Measurements from ENCODE around the gene GRIA4.
"Not testable (repeated sequence)": the region's sequence is repeated elsewhere in the genome, so short reads cannot be mapped to it uniquely, and the experiment has no call there.

The GRIA4 gene

DNA sequence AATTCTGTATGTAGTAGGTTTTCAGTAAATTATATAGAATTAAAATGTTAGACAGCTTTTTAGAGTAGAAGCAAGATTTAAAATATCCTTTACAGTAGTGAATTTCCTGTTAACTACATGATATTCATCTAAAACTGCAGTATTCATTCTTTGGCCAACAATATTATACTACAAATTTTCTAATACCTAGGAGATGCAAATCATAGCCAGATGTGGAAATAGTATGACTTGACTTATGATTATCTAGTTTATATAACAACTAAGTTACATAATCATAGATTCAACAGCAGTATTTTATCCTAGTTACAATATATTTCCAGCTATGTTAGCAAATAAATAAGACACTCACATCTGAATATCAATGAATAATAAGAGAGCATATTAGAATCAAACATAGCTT, 249.0 kb downstream of the GRIA4 start:
- DNase-seq (ENCODE audit: low read depth, low spot score): no peak

DNA sequence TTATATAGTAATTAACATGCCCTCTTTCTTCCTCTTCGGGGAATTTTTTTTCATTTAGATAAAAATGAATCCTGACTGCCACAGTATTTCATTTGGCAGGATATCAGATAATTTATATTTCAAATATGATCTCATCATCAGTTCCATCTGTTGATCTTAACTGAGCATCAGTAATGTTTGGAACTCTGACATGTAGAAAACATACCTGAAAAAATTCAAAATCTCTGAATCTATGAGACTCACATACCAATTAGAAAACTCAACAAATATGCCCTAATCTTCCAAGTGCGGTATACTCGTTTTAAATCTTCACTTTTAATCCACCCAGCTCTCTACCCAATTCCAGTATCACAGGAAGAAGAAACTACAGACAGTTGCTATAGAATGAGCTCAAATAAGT, 250.2 kb downstream of the GRIA4 start:
- DNase-seq (ENCODE audit: low read depth, low spot score): no peak

DNA sequence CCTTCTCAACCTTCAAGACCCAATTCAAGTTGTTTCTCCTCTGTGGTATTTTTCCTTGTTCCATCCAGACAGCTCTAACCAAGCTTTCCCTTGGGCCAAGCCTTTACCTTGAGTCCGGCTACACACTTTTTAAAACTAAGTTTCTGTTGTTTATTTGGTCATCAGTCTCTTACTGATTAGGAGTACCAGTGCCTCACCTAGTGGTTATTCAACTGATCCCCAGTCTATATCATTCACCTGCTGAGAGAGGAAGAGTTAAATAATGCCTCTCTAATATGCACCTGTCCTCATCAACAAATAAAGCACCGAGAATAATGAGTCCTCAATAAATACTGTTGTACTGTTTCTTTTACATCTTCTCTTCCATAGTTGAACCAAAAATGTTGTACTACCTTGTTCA, 251.4 kb downstream of the GRIA4 start:
- DNase-seq (ENCODE audit: low read depth, low spot score): no peak

DNA sequence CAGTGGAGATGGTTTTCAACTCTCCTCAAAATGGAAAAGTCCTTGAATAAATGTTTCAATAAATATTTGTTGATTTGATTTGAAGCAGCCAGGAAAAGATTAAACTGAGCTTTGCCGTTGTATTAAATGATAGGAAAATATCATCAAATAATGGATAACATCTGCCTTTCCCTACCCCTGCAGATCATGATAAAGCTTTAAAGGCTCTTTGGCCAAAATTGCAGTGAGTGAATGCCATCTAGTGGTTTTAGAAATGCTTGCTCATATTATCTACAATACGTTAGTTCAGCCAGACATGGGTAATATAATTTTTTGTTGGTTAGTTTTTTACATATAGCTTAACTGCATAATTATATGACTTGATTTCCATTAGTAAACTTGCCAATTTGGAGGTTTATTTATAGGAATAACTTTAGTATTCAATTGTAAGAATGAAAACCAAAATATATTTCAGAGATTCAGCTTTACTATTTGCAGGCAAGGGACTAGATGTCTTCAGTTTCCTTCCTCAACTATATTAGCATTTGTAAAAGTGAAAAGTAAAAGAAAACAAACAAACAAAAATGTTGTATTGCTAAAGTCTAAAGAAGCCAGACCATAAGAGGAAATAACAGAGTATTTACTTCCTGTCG, 253.0 kb downstream of the GRIA4 start:
- DNase-seq (ENCODE audit: low read depth, low spot score): peak; percentile 51

DNA sequence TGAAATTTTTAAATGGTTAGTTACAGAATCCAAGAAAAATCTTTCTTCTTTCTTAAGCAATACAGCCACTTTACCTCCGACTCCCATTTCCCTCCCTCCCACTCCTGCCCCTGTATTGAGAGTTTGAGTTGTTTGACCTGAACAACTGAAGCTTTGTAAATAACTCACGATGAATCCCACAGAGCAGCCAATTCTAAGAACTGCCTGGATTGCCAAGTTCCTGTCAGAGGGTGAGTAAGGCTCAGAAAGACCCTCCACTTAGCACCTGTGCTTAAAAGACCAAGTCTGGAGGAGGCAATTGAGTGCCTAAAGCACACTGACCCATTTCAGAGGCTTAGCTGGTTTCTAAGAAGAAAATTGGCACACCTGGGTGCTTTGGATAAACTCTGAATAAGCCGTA, 253.7 kb downstream of the GRIA4 start:
- no peak for DNase-seq (ENCODE audit: low read depth, low spot score)

DNA sequence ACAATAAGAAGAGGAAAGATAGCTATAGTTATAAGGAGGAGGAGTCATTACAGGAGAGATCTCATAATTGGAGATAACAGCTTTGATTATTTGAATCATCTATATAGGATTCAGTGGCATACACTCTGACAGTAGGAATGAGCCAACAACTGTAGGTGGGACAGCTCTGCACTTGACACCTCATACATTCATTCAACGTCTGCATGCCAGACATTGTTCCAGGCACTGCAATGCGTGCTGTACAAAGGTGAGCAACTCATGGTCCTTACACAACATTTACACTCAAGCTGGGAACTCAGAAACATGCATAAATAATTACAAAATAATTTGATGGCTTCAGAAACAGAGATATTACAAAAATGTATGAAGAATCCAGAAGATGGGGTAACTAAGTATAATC, 257.9 kb downstream of the GRIA4 start:
- no peak for DNase-seq (ENCODE audit: low read depth, low spot score)

DNA sequence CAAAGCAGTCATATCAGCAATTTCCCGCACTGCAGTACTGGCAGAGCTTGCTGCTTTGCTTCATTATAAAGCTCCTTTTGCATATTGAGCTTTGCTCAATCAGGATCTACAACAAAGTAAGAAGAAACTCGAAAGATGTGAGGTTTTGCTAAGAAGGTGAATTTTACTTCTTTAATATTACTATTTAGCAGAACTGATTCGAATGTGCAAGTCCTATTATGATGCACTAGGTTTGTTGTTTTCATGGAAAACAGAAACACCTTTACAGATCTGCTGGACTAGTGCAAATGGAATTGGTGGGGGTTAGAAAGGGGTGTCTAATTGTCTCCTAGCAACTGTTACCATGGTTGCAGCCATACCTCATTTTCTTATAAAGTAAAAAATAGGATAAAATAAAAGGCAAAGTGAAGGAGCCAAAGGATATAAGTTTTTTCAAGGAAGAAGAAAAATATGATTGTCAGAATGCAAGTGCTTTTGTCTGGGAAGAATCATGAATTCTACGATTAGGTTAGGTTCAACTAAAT, 259.0 kb downstream of the GRIA4 start:
- no peak for DNase-seq (ENCODE audit: low read depth, low spot score)

DNA sequence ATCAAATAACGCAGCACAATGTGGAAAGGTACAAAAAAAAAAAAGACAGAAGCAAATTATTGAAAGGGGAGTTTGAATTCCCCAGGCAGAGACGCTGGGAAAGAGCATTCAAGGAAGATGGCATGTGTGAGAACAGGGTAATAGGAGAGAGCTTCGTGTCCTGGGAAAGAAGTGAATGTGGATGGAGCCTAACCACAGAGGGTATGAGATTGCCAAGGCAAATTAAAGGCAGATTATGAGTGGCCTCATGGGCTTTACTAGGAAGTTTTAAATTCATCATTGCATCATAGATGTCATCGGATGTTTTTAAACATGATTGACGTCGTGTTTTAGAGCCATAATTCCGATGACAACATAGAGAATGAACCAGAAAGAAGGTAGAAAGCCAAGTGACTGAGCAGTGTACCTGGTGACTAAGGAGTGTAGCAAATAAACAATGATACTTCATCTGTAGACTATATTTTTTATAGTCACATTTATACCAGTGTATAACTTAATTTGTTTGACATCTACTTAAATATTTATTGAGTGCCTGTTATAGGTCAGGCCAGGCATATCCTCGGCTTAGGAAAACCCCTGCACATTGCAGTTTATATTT, 260.7 kb downstream of the GRIA4 start:
- DNase-seq (ENCODE audit: low read depth, low spot score): no peak

DNA sequence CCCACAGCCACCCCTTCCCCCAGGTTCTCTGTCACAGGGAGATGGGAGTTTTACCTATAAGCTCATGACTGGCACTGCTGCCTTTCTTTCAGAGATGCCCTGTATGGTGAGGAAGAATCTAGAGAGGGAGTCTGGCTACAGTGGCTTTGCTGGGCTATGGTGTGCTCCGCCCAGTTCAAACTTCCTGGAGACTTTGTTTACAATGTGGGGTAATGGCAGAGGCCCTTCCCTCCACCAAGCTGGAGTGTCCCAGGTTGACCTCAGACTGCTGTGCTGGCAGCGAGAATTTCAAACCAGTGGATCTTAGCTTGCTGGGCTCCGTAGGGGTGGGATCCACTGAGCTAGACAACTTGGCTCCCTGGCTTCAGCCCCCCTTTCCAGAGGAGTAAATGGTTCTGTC, 268.6 kb downstream of the GRIA4 start:
- no peak for DNase-seq (ENCODE audit: low read depth, low spot score)

DNA sequence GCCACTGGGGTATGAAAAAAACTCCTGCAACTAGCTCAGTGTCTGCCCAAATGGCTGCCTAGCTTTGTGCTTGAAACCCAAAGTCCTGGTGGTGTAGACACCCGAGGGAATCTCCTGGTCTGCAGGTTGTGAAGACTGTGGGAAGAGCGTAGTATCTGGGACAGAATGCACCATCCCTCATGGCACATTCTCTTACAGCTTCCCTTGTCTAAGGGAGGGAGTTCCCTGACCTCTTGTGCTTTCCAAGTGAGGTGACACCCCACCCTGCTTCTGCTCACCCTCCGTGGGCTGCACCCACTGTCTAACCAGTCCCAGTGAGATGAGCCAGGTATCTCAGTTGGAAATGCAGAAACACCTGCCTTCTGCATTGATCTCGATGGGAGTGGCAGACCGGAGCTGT, 269.1 kb downstream of the GRIA4 start:
- not testable (repeated sequence) for DNase-seq (ENCODE audit: low read depth, low spot score)

DNA sequence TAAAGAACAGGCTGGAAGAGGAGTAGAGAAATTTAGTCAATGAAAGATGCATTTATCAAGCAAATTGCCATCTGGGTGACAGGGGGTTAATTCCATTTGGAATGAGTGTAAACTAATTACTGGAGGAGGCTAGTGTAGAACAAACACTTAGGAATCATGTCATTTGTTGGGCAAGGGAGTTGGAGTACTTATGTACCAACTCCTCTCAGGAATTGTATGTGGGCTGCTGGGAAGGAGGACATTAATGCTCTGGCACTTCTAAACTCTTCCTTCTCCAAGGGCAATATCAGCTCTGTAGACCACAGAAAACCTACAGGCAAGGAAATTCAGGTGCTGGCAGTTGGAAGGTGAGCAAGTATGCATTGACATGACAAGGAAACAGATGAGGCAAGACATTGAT, 271.2 kb downstream of the GRIA4 start:
- no peak for DNase-seq (ENCODE audit: low read depth, low spot score)

DNA sequence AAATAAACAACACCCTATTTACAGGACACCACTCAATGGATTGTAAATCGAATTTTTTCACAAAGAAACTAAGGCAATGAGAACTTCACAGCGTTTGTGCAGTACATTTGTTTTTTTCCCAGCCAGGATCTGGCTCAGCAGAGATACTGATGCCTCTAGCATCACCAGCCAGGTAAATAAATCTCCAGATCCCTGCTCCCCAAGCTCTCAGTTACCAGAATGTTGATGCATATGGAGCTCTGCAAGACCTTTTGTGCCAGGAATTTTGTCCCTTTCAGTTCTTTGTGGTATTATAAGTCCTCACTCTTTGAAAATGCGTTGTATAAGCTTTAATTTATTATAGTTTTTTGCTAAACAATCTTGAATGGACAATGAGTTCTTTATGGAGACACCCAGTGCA, 274.6 kb downstream of the GRIA4 start:
- DNase-seq (ENCODE audit: low read depth, low spot score): no peak

DNA sequence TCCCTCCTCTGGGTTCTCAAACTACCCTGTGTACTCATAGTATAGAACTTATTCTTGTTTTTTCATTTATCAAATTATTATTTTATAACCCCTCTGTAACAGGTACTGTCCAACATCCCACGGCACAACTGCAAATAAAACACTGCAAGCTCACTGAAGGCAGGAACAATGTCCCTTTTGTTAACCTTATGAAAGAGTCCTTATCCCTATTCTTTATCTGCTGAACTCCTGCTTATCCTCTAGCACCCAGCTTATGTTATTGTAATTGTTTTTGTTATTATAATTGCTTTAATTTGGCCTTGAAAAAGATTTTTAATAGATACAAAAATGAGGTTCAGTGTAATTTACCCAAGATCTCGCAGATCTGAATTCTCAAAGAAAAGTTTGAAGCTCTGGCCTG, 281.8 kb downstream of the GRIA4 start:
- no peak for DNase-seq (ENCODE audit: low read depth, low spot score)

DNA sequence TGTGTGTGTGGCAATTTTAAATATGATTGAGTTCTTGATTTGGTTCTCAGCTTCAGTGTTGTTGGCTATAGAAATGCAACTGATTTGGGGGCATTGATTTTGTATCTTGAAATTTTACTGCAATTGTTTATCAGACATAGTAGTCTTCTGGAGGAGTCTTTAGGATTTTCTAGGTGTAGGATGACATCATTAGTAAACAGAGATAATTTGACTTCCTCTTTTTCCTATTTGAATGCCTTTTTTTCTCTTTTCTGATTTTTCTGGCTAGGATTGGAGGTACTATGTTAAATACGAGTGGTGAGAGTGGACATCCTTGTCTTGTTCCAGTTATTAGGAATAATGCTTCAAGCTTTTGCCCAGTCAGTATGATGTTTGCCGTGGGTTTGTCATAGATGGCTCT, 287.3 kb downstream of the GRIA4 start:
- DNase-seq (ENCODE audit: low read depth, low spot score): no peak

DNA sequence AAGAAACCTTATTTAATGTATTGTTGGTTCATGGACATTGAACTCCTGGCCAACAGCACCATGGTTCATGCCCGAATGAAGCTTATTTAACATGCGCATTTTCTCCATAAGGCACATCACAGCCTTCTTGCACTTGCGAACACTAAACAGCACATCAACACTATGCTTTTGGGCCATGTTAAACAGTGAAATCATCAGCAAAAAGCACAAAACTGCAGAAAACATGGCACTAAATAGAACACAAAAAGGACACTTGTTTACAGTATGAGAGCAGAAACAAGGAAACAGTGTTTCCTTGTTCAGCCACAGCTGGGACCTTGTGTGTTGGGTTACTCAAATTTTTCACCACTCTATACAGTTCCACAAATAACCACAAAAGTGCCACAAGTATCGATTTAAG, 289.9 kb downstream of the GRIA4 start:
- no peak for DNase-seq (ENCODE audit: low read depth, low spot score)

DNA sequence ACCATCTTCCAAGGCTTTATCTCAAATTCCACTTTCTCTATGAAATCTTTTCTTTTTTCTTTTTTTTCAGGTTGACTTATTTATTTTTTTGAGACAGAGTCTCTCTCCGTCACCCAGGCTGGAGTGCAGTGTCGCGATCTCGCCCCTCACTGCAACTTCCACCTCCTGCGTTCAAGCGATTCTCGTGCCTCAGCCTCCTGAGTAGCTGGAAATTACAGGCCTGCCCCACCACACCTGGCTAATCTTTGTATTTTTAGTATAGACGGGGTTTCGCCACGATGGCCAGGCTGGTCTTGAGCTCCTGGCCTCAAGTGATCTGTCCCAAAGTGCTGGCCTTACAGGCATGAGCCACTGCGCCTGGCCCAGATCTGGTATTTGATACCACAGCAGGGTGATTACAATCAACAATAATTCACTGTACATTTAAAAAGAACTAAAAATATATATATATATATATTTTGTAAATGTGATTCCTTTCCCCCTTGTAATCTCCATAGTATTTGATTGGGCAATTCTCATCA, 290.7 kb downstream of the GRIA4 start:
- DNase-seq (ENCODE audit: low read depth, low spot score): no peak

DNA sequence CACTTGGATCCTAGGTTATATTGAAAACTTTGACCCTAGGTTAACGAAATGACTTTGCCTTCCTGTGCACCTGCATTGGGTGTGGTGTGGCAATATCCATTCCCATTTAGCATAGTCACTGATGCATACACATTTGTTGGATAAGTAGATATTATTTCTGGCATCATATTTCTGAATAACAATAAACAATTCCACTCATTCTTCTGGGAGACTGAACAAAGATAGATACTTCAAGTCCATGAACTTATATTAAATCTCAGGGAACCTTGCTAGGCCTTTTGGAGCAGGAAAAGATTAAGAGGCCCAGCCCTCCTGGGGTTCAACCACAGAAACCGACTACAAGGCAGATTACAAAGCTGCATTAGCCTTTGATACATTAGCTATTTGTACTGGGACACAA, 293.2 kb downstream of the GRIA4 start:
- DNase-seq (ENCODE audit: low read depth, low spot score): no peak

DNA sequence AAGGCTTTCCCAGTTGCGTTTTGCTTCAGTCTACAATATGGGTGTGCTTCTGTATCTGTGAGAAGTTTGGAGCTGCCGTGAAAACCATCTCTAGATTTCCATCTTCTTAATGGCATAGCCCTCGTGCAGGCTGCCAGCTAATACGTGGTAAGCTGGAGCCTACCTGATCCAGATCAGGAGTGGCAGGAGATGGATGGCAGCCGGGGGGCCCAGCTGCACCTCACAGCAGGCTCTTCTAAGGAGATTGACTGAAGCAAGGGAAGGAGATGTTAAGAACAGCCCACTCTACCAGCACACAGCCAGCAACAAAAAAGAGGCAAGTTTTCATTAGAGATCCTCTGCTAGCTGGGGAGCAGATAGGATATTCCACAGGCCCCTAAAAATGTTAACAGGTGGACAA, 296.6 kb downstream of the GRIA4 start:
- DNase-seq (ENCODE audit: low read depth, low spot score): no peak

DNA sequence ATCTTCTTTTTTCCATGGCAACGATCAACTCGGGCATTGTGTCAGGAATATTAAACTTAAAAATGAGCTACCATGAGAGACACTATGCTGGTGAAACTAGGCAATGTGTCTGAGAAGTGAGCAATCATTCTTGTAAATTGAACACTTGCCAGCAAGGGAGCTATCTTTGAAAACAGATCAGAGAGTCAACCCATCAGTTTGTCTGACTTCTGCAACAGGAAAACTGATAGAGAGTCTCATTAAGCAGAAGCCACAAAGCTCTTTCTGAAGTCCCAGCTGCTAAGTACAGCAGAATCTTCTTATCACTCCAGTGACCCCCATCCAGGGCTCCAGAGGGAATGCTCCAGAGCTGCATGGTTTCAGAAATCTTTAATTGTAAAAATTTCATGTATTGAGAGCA, 297.4 kb downstream of the GRIA4 start:
- no peak for DNase-seq (ENCODE audit: low read depth, low spot score)

DNA sequence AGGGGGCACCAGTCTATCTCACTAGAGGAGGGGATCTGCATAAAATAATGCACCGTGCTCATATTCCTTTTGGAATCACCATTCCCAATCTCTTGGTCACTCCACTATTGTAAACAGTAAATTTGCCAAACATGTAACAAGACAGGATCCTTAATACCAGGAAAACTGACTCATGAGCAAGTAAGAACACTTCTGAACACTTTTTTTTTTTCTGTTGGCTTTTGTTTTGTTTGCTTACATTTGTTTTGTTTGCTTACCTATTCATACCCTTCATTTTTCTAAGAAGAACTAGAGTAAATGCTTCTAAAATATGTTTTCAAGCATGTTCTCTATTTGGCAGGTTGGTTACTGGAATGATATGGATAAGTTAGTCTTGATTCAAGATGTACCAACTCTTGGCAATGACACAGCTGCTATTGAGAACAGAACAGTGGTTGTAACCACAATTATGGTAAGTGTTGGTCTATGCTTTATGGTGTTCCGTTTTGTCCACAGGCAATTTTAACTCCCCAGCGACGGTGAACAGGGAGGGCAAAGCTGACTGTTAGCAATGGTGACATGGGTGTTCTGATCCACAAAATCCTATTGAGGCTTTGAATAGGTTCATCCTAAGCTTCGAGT, 300.3 kb downstream of the GRIA4 start:
- DNase-seq (ENCODE audit: low read depth, low spot score): no peak

DNA sequence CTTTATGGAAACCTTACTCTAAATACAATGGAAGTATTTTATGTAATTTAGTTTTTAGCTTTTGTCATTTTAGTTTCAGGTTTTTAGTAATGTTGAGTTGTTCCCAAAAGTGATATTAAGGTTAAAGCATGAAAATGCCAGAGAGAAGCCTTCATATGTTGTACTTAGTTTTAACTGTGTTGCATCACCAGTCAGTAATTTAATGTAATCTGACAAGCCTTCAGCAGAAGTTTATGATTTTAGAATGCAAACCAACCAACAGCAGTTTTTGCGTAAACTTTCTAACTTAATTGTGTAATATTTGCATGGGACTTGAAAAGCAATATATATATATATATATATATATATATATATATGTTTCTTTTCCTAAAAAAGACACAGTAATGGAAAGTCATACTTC, 301.6 kb downstream of the GRIA4 start:
- no peak for DNase-seq (ENCODE audit: low read depth, low spot score)

DNA sequence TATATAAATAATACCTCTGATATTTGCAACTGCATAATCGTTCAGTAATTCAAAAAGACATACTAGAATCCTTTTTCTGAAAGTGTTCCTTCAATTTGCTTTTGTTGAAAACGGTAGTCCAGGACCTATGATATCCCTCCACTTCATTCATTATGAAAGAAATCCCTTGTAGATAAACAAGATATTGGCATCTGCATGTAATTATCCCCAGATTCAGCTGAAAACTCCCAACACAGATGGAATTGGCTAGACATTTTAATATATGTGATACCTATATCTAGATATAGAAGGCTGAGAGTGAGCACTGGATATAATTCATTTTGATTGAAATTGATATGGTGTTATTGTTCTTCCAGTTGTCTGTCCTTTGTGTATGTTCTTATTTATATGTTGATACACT, 302.8 kb downstream of the GRIA4 start:
- DNase-seq (ENCODE audit: low read depth, low spot score): no peak

DNA sequence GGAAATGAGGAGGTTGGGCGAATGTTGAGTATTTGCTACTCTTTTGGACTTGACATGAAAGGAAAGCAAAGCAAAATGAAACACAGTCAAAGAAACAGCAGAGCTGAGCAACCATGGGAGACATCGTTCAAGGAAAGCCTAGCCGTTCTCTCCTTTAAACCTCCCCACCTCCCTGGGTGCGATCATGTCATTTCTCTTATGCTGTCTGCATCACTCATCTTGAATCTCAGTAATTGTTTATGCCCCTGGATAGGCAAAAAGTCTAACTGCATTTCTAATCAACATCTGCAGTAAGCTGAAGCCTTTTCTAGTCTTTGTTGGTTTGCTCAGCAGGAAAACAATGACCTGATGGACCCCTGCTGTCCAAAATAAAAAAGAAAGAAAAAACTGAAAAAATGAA, 305.1 kb downstream of the GRIA4 start:
- DNase-seq (ENCODE audit: low read depth, low spot score): peak; percentile 49
